GM12878 (cell line): ENCODE results near the gene SURF2. TPM values are rescaled to one million over a fixed set of nuclear protein-coding genes. Genes with fewer than 3 reads are reported as not detected.
"Not testable (repeated sequence)": the region's sequence is repeated elsewhere in the genome, so short reads cannot be mapped to it uniquely, and the experiment has no call there.

ENCODE experiments used
- ATAC-seq: fragments of 200-7000 bp; cut with Tn5 transposase; 3 replicates; pipeline ENCODE4 v1.9.1; 2020; ENCODE audit warnings: mild to moderate bottlenecking, moderate library complexity
- BruUV-seq: library from RNA; stranded (reverse); fragments of 400-500 nt; replicated peaks from 2 replicates; lab custom pipeline; 2021; lab: Mats Ljungman, UMichigan
- CTCF ChIA-PET: fragments of 300-600 bp; sonication (Branson Sonifier 250); formaldehyde crosslinking; extraction: SDS; loops from one replicate; lab custom pipeline; 2021; ENCODE audit warnings: inconsistent platforms; lab: Yijun Ruan, JAX
- POLR2A ChIA-PET: fragments of 350-600 bp; formaldehyde crosslinking; extraction: SDS; loops from one replicate; lab custom pipeline; 2021; ENCODE audit warnings: inconsistent platforms; lab: Charles Lee
- RAD21 ChIA-PET: fragments of 300-600 bp; sonication (Branson Sonifier 250); formaldehyde crosslinking; loops from one replicate; lab custom pipeline; 2023; ENCODE audit warnings: antibody characterized with exemption; ENCODE audit not compliant: unreplicated experiment; lab: Charles Lee
- SMC1A ChIA-PET: fragments of 300-600 bp; sonication (Branson Sonifier 250); formaldehyde crosslinking; loops from one replicate; lab custom pipeline; 2023; ENCODE audit not compliant: unreplicated experiment, uncharacterized antibody; lab: Charles Lee
- DNase-seq: peaks from one replicate; pipeline ENCODE4 v3.0.0-alpha.2; 2011; ENCODE audit warnings: low read depth, low spot score
- FAIRE-seq: peaks from 3 replicates; lab custom pipeline; 2011; peaks lifted over from hg19 to GRCh38; lab: Jason Lieb, UNC
- H2AFZ ChIP-seq: 2 replicates; pipeline ENCODE4 v1.6.0; 2011; ENCODE audit warnings: low read depth, low read length, control low read depth; ENCODE audit not compliant: control insufficient read depth
- H3K27ac ChIP-seq: 2 replicates; pipeline ENCODE4 v1.5.1; 2011; ENCODE audit warnings: control low read depth; ENCODE audit not compliant: control insufficient read depth, insufficient read depth
- H3K27me3 ChIP-seq, 2 experiments: replicated peaks in 1 of 2; 2 replicates each; pipeline versions ENCODE4 v1.6.0 to v1.6.1; 2011; ENCODE audit warnings: low read length in 1 of 2; ENCODE audit not compliant: control insufficient read depth in 2 of 2, insufficient read depth in 2 of 2
- H3K36me3 ChIP-seq, 2 experiments: 2 replicates each; pipeline ENCODE4 v1.5.1; 2011; ENCODE audit warnings: low read length in 1 of 2; ENCODE audit not compliant: control insufficient read depth in 2 of 2, insufficient read depth in 2 of 2
- H3K4me1 ChIP-seq: 2 replicates; pipeline ENCODE4 v1.6.1; 2011; ENCODE audit warnings: mild to moderate bottlenecking, low read length, moderate library complexity, mixed read lengths; ENCODE audit not compliant: control insufficient read depth, insufficient read depth
- H3K4me2 ChIP-seq: 2 replicates; pipeline ENCODE4 v1.6.0; 2011; ENCODE audit warnings: control low read depth; ENCODE audit not compliant: control insufficient read depth, insufficient read depth
- H3K4me3 ChIP-seq: fragments of 200-600 bp; sonication (generic); 2 replicates; pipeline ENCODE4 v1.5.1; 2016
- H3K79me2 ChIP-seq: 2 replicates; pipeline ENCODE4 v1.6.0; 2011; ENCODE audit warnings: low read length; ENCODE audit not compliant: control insufficient read depth, insufficient read depth
- H3K9ac ChIP-seq: 2 replicates; pipeline ENCODE4 v1.8.0; 2011; ENCODE audit warnings: low read length, control low read depth, mixed read lengths; ENCODE audit not compliant: control insufficient read depth, insufficient read depth
- H3K9me3 ChIP-seq: replicated peaks from 3 replicates; pipeline ENCODE4 v1.5.1; 2011; ENCODE audit warnings: mild to moderate bottlenecking, low read length; ENCODE audit not compliant: control insufficient read depth, insufficient read depth
- H4K20me1 ChIP-seq: 2 replicates; pipeline ENCODE4 v1.6.0; 2011; ENCODE audit not compliant: control insufficient read depth, insufficient read depth
- CREB1 ChIP-seq: IDR thresholded peaks from 2 replicates; pipeline ENCODE4 v1.6.1; 2012; ENCODE audit warnings: low read depth, mild to moderate bottlenecking, inconsistent platforms
- CTCF ChIP-seq, 3 experiments: IDR thresholded peaks in 2 of 3; conservative IDR thresholded peaks in 1 of 3; 2 replicates each; pipeline ENCODE4 v1.5.1; 2011; ENCODE audit warnings: low read depth in 3 of 3, low read length in 3 of 3, mild to moderate bottlenecking in 3 of 3, control low read depth in 2 of 3, moderate library complexity in 2 of 3, inconsistent platforms in 1 of 3, mixed read lengths in 1 of 3; ENCODE audit not compliant: control insufficient read depth in 2 of 3, insufficient read depth in 1 of 3; ENCODE audit errors: extremely low read depth in 1 of 3
- POLR2AphosphoS2 ChIP-seq: IDR thresholded peaks from 2 replicates; pipeline ENCODE4 v1.6.1; 2011; ENCODE audit warnings: low read depth, mild to moderate bottlenecking, low read length, improper control_type of control experiment, moderate library complexity
- RAD21 ChIP-seq: IDR thresholded peaks from 2 replicates; pipeline ENCODE4 v1.6.1; 2011; ENCODE audit warnings: mild to moderate bottlenecking, low read depth, low read length, moderate library complexity; ENCODE audit not compliant: insufficient read depth
- RUNX3 ChIP-seq: IDR thresholded peaks from 2 replicates; pipeline ENCODE4 v1.6.1; 2012; ENCODE audit warnings: low read length, inconsistent platforms
- WGBS: methylation state at CpG from one replicate; pipeline ENCODE4 v1.1.6; 2016; ENCODE audit warnings: low lambda C conversion rate; ENCODE audit not compliant: insufficient replicate concordance, insufficient coverage; ENCODE audit errors: missing lambda C conversion rate; 5-methylcytosine and 5-hydroxymethylcytosine counted together
- in situ Hi-C: fragments of 300-500 bp; cut with MboI; formaldehyde crosslinking; loops from 9 replicates; pipeline ENCODE4 v1.14.3; 2018; ENCODE audit warnings: mixed read lengths
- intact Hi-C: fragments of 100-400 bp; cut with micrococcal nuclease; formaldehyde crosslinking; loops from one replicate; pipeline ENCODE4 v1.14.2; 2022; ENCODE audit not compliant: unreplicated experiment
- polyA plus RNA-seq, 11 experiments: library from polyadenylated mRNA; depleted of rRNA in 4 of 11; unstranded in 6 of 11; stranded (reverse) in 5 of 11; fragments of >200 nt; fragmentation: Nextera tagmentation in 4 of 11; fragmentation: Illumina TruSeq in 1 of 11; extraction: Ambion mirVana in 4 of 11; extraction: Trizol in 1 of 11; gene quantifications; 1 replicate in 1 of 11; 2 replicates in 10 of 11; pipeline versions ENCODE4 v1.2.1 to v1.2.3, GENCODE V29; 2011 to 2016; ENCODE audit warnings: inconsistent platforms in 2 of 11, missing spikeins in 2 of 11, low read depth in 1 of 11
- total RNA-seq, 4 experiments: library from RNA; depleted of rRNA in 3 of 4; stranded (reverse); fragments of >200 nt in 3 of 4; fragmentation: Illumina TruSeq in 1 of 4; extraction: Trizol in 1 of 4; gene quantifications; 2 replicates each; pipeline versions ENCODE4 v1.2.1 to v1.2.3, GENCODE V29; 2013 to 2021

SURF2 gene
- total and polyA plus RNA-seq, 10 of the 15 experiments (the other 5 are each of a cell fraction or from before 2014, with no cell fraction given), result 4.0 to 41.7 (median 20.8) TPM

- TF ChIP-seq POLR2AphosphoS2 (0 out of 2 replicates have a peak, but pooled peaks have one; percentile 33), RAD21 (peak; percentile 28; the same call in 1 of the 2 replicates), CREB1 (0 out of 2 replicates have a peak, but pooled peaks have one; percentile 12), RUNX3 (0 out of 2 replicates have a peak, but pooled peaks have one; percentile 9), CTCF (IDR thresholded peaks at IDR 0.05 in 2 of 3, conservative IDR thresholded peaks at IDR 0.05 in 1 of 3; ENCODE audit: control insufficient read depth in 2 of 3, extremely low read depth in 1 of 3, insufficient read depth in 1 of 3, low read depth in 3 of 3, low read length in 3 of 3) (peak; percentile 33 to 54 (median 48); a peak in 4 of 6 replicates)
- H3K9ac ChIP-seq, H3K9me3 ChIP-seq, ATAC-seq, H3K4me1 ChIP-seq, H3K4me2 ChIP-seq, H3K4me3 ChIP-seq, H2AFZ ChIP-seq, H3K27me3 ChIP-seq, FAIRE-seq, in situ Hi-C loops, H4K20me1 ChIP-seq, DNase-seq, H3K27ac ChIP-seq, BruUV-seq: not testable (repeated sequence)
- peaks cover 14 to 24% of the 10 kb centered on the region in 2 experiments; a peak in 3 of 4 replicates for H3K36me3 ChIP-seq
- ChIA-PET SMC1A (interaction anchor here (1.0 to 2.6 kb wide), 2 partner anchors 26 to 142 kb away, joined by 4 to 21 read pairs; no protein-coding TSS in a partner anchor), RAD21 (interaction anchor here (0.8 to 1.2 kb wide), 4 partner anchors 44 to 148 kb away, joined by 3 to 4 read pairs (median 3); no protein-coding TSS in a partner anchor), POLR2A (interaction anchor here (0.6 to 1.2 kb wide), 4 partner anchors 12 to 421 kb away, joined by 3 to 4 read pairs (median 3); partner anchors contain the start of genes SURF1 and SURF2), CTCF (interaction anchor here (0.6 to 2.5 kb wide), 10 partner anchors 18 to 939 kb away, joined by 3 to 29 read pairs (median 4); partner anchors contain the start of genes MED22 and RPL7A)
- 39% methylated on average over 21 of the region's 21 CpGs for WGBS
- H3K79me2 ChIP-seq, result peaks cover 11% of the 10 kb centered on the region
- intact Hi-C loops, result loop anchor here (10.0 kb wide), 1 partner anchor 145 kb away; no protein-coding TSS in a partner anchor
Observed at GRCh38 chr9:133329306-133330156, 26.8 kb upstream of the SURF2 start.
